ENCODE results near the gene VPS37C.
A peak's percentile ranks its signal among the peaks of the same experiment; 100 is the strongest.

Gene VPS37C

DNA sequence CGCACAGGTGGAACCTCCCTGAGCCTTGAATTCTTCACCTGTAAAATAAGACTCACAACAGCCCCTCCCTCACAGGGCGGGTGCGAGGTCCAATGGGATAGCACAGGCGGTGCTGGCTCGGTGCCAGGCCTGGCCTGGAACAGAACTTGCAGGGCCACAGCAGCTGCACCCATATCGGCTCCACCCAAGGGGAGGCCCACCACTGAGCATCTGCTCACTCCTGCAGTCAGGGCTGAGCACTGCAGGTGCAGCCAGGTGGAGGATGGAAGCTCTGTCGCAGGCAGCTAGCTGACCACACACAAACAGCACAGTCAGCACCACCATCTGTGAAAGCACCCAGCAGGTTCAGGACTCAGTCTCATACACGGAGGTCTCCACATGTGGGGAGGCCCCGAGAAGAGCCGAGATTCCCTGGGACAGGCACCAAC, 19.6 kb downstream of the VPS37C start:
- no peak for DNase-seq (ENCODE audit: low read depth, low spot score)
- in situ Hi-C loops (cut with HindIII; ENCODE audit: low sequenced_read_pairs) = no loop called here
- no peak overlapping the region for H3K4me3 ChIP-seq (ENCODE audit: low read depth, low read length)
- TF ChIP-seq CTCF (IDR thresholded peaks at IDR 0.05; ENCODE audit: low read depth, low read length) = no peak

DNA sequence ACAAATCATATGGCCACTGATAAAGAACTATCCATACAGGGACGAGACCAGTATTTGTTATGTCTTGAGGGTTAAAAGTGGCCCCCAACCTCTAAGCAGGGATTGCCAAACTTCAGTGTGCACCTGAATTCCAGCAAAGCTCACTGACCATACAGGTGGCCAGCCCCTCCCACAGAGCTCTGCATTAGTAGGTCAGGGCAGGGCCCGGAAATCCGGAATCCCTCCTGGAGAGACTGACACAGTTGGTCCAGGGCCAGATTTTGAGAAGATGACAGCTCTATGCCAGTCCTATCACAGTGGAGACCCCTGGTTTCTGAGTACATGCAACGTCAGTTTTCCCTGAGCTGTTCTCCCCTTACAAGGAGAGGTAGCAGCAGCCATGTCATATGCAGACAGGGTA, 20.8 kb downstream of the VPS37C start:
- no peak overlapping the region for H3K4me3 ChIP-seq (ENCODE audit: low read depth, low read length)
- no peak for TF ChIP-seq CTCF (IDR thresholded peaks at IDR 0.05; ENCODE audit: low read depth, low read length)
- DNase-seq (ENCODE audit: low read depth, low spot score) = no peak
- in situ Hi-C loops (cut with HindIII; ENCODE audit: low sequenced_read_pairs) = no loop called here

GRCh38 chr11:61139387-61139786, 21.8 kb downstream of the VPS37C start:
- H3K4me3 ChIP-seq (ENCODE audit: low read depth, low read length) = no peak overlapping the region
- DNase-seq (ENCODE audit: low read depth, low spot score) = no peak
- in situ Hi-C loops (cut with HindIII; ENCODE audit: low sequenced_read_pairs) = no loop called here
- no peak for TF ChIP-seq CTCF (IDR thresholded peaks at IDR 0.05; ENCODE audit: low read depth, low read length)

DNA sequence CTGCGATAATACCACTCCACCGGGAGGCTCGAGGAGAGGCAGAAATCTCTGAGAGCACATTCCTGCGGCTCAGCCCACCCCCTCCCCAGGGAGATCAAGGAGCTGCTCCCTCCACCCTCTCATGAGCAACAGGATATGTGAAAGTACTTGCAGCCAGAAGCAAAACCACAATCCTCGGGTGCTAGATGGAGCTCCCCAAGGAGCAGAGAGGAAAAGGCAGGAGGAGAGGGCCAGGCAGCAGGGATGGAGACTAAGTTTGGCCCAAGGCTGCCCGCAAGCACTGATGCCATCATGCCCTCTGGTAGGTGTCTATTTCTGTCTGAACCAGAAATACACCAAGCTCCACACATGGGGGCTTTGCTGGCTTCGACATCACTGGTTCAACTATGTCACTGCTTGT, 22.3 kb downstream of the VPS37C start:
- H3K4me3 ChIP-seq (ENCODE audit: low read depth, low read length) = no peak overlapping the region
- peak; percentile 80 for DNase-seq (ENCODE audit: low read depth, low spot score)
- TF ChIP-seq CTCF (IDR thresholded peaks at IDR 0.05; ENCODE audit: low read depth, low read length) = no peak
- in situ Hi-C loops (cut with HindIII; ENCODE audit: low sequenced_read_pairs) = no loop called here

DNA sequence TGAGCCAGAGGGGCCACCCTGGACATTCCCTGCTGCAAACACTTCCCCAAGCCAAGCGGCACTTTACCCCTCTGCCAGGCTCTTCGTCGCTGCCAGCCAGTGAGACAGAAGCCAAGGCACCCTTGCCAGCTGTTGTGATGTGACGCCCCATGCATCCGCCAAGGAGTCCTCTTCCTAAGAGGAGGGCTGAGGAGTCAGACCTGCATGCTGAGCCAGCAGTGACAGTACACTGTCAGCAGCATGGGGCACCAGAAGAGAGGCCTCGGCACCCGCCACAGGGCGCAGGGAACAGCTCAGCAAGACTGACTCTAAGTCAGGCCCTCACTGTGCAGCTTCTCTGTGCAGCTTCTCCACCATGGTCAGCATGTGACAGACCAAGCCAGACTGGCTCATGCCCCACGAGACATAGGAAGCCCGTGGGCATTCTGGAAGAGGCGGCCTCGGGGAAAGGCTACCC, 26.4 kb downstream of the VPS37C start:
- no peak for TF ChIP-seq CTCF (IDR thresholded peaks at IDR 0.05; ENCODE audit: low read depth, low read length)

DNA sequence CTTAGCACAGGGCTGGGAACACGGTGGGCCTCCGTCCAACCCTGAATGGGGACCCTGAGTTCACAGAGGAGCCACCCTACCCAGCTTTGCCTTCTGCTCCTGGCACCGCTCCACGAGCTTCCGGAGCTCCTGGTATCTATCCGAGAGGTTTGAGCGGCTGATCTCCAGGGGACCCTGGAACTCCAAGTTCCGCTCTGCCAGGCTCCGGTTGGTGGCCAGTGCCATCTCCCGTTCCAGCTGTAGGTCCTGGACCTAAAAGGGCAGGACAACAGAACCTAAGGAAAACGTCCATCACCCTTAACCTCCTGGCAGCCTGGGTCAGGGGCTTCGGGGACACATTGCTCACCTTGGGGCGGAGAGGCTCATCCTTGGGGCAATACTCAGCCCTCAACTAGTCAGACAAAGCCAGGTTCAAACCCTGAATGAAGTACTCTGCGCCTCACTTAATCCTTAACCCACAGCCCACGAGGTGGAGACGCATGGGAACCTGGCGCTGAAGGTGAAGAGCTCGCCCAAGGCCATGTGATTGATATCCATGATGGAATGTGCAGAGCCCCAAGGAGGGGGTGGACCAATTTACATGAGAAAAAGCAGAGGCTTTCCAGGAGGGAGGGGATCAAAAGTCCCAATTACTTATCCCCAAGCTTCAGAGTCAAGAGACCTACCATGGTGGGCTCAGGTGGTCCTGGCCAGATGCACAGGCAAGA, 27.1 kb downstream of the VPS37C start:
- no peak for DNase-seq (ENCODE audit: low read depth, low spot score)
- TF ChIP-seq CTCF (IDR thresholded peaks at IDR 0.05; ENCODE audit: low read depth, low read length) = no peak
- in situ Hi-C loops (cut with HindIII; ENCODE audit: low sequenced_read_pairs) = no loop called here
- no peak overlapping the region for H3K4me3 ChIP-seq (ENCODE audit: low read depth, low read length)

More for the DNA sequence above, 26.4 kb downstream of the VPS37C start:
- DNase-seq (ENCODE audit: low read depth, low spot score) = no peak
- no peak overlapping the region for H3K4me3 ChIP-seq (ENCODE audit: low read depth, low read length)
- in situ Hi-C loops (cut with HindIII; ENCODE audit: low sequenced_read_pairs) = no loop called here
